Large intestine (tissue), 12 donors: ENCODE results near the gene CYP2C19. TPM values are rescaled to one million over a fixed set of nuclear protein-coding genes. Genes with fewer than 3 reads are reported as not detected.
"Not testable (repeated sequence)": the region's sequence is repeated elsewhere in the genome, so short reads cannot be mapped to it uniquely, and the experiment has no call there.

Experiments
- DNase-seq, 2 donors: peaks; one replicate each; pipeline versions ENCODE4 v3.0.0 to v3.0.0-alpha.2; 2013
- H3K27ac ChIP-seq: one replicate; pipeline ENCODE4 v1.5.1; 2013; ENCODE audit warnings: low read length
- H3K27me3 ChIP-seq: 2 replicates; pipeline ENCODE4 v1.6.1; 2013; ENCODE audit warnings: low read length; ENCODE audit not compliant: control insufficient read depth, insufficient read depth
- H3K36me3 ChIP-seq: 2 replicates; pipeline ENCODE4 v1.6.1; 2013; ENCODE audit warnings: low read length; ENCODE audit not compliant: control insufficient read depth, insufficient read depth
- H3K4me1 ChIP-seq: one replicate; pipeline ENCODE4 v1.6.1; 2013; ENCODE audit warnings: low read length; ENCODE audit not compliant: control insufficient read depth, insufficient read depth
- H3K4me3 ChIP-seq: one replicate; pipeline ENCODE4 v1.5.1; 2013; ENCODE audit warnings: low read length
- H3K9me3 ChIP-seq: one replicate; pipeline ENCODE4 v1.6.1; 2013; ENCODE audit warnings: mild to moderate bottlenecking, low read depth, low read length, moderate library complexity; ENCODE audit not compliant: control insufficient read depth
- WGBS: methylation state at CpG from one replicate; pipeline ENCODE4 v1.1.5; 2013; ENCODE audit warnings: low lambda C conversion rate; ENCODE audit not compliant: insufficient coverage; 5-methylcytosine and 5-hydroxymethylcytosine counted together
- long read RNA-seq, 11 donors: transcript quantifications; one replicate each; lab custom pipeline, GENCODE V29; 2026
- polyA plus RNA-seq: library from polyadenylated mRNA; unstranded; fragments of 120-200 nt; gene quantifications from one replicate; pipeline ENCODE4 v1.2.1, GENCODE V29; 2013

Gene CYP2C19
- polyA plus RNA-seq = 26.9 TPM
- long read RNA-seq, donor 1, partial matches to known transcripts = 0 of 3 reads
- long read RNA-seq, donor 1, other reads (novel, unspliced or antisense) = 0 of 3 reads
- long read RNA-seq, donor 2 = 0 reads
- long read RNA-seq, donor 3 = 0 reads
- long read RNA-seq, donor 4 = 0 reads
- long read RNA-seq, donor 5, partial matches to known transcripts = 0 of 1 reads
- long read RNA-seq, donor 5, other reads (novel, unspliced or antisense) = 0 of 1 reads
- long read RNA-seq, donor 6, partial matches to known transcripts = 0 of 1 reads
- long read RNA-seq, donor 6, other reads (novel, unspliced or antisense) = 0 of 1 reads
- long read RNA-seq, donor 7 = 0 reads
- long read RNA-seq, donor 8, partial matches to known transcripts = 0 of 1 reads
- long read RNA-seq, donor 8, other reads (novel, unspliced or antisense) = 0 of 1 reads
- long read RNA-seq, donor 9, partial matches to known transcripts = 0 of 3 reads
- long read RNA-seq, donor 9, other reads (novel, unspliced or antisense) = 0 of 3 reads
- long read RNA-seq, donor 10, partial matches to known transcripts = 0 of 3 reads
- long read RNA-seq, donor 10, other reads (novel, unspliced or antisense) = 0 of 3 reads
- long read RNA-seq, donor 11, partial matches to known transcripts = 0 of 2 reads
- long read RNA-seq, donor 11, other reads (novel, unspliced or antisense) = 0 of 2 reads

DNA sequence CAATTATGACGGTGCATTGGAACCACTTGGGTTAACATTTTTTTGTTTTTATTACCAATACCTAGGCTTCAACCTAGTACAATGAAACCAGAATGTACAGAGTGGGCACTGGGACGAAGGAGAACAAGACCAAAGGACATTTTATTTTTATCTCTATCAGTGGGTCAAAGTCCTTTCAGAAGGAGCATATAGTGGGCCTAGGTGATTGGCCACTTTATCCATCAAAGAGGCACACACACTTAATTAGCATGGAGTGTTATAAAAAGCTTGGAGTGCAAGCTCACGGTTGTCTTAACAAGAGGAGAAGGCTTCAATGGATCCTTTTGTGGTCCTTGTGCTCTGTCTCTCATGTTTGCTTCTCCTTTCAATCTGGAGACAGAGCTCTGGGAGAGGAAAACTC is at the start of gene CYP2C19:
CYP2C19 (plus strand) TSS at position 289 of the 400 bp plus-strand sequence; CDS start at position 314, 25 bp downstream.
- H3K36me3 ChIP-seq = no peaks in the 10 kb centered on the region
- H3K4me3 ChIP-seq = peak within 1 kb of the TSS; percentile 29
- peak; percentile 26 to 73 for DNase-seq
- no peaks in the 10 kb centered on the region for H3K9me3 ChIP-seq
- H3K4me1 ChIP-seq = peaks cover 3% of the 10 kb centered on the region
- WGBS = no CpG with 5 or more reads among the region's 3 CpGs
- H3K27ac ChIP-seq = no peak within 1 kb of the TSS
- H3K27me3 ChIP-seq = no peaks in the 10 kb centered on the region

DNA sequence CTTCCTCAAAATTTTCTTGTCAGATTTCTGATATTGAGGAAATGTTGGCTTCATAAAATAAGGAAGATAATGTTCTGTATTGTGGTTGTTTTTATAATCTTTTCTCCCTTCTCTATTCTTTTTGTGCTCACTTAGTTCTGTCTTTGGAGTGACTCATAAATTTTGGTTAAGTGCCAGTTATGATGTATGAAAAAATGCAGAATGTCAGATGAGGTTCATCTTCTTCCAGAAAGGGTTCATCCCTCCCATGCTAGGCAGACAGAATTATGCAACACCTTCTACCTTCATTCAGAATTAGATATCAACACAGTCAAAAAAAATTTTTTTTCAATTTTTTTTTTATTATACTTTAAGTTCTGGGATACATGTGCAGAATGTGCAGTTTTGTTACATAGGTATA is 36.6 kb upstream of the CYP2C19 start:
- Histone ChIP-seq H3K9me3 (no peaks in the 10 kb centered on the region), H3K4me3 (no peak overlapping the region), H3K27me3 (no peaks in the 10 kb centered on the region), H3K27ac (no peak overlapping the region), H3K36me3 (peaks cover 3% of the 10 kb centered on the region), H3K4me1 (no peaks in the 10 kb centered on the region)
- no peak for DNase-seq

DNA sequence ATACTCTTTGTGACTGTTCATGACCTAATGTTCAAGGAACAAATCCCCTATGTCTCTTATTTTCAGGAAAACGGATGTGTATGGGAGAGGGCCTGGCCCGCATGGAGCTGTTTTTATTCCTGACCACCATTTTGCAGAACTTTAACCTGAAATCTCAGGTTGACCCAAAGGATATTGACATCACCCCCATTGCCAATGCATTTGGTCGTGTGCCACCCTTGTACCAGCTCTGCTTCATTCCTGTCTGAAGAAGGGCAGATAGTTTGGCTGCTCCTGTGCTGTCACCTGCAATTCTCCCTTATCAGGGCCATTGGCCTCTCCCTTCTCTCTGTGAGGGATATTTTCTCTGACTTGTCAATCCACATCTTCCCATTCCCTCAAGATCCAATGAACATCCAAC is 27.3 kb upstream of the CYP2C19 start:
- Histone ChIP-seq H3K4me3 (no peak overlapping the region), H3K9me3 (peaks cover 10% of the 10 kb centered on the region), H3K4me1 (no peaks in the 10 kb centered on the region), H3K27me3 (no peaks in the 10 kb centered on the region), H3K36me3 (no peaks in the 10 kb centered on the region), H3K27ac (no peak overlapping the region)
- no peak for DNase-seq
- no CpG with 5 or more reads among the region's 3 CpGs for WGBS

DNA sequence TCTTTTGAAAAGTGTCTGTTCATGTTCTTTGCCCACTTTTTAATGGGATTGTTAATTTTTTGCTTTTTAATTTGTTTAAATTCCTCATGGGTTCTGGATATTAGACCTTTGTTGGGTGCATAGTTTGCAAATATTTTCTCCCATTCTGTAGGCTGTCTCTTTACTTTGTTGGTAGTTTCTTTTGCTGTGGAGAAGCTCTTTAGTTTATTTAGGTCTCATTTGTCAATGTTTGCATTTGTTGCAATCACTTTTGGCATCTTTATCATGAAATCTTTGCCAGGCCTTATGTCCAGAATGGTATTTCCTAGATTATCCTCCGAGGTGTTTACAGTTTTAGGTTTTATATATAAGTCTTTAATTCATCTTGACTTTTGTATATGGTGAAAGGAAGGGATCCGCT is 23.9 kb upstream of the CYP2C19 start:
- peaks cover 22% of the 10 kb centered on the region for H3K9me3 ChIP-seq
- 67% methylated on average over 1 of the region's 2 CpGs for WGBS
- no peak overlapping the region for H3K27ac ChIP-seq
- H3K4me3 ChIP-seq = no peak overlapping the region
- no peaks in the 10 kb centered on the region for H3K27me3 ChIP-seq
- DNase-seq = no peak
- peaks cover 2% of the 10 kb centered on the region for H3K36me3 ChIP-seq
- no peaks in the 10 kb centered on the region for H3K4me1 ChIP-seq

DNA sequence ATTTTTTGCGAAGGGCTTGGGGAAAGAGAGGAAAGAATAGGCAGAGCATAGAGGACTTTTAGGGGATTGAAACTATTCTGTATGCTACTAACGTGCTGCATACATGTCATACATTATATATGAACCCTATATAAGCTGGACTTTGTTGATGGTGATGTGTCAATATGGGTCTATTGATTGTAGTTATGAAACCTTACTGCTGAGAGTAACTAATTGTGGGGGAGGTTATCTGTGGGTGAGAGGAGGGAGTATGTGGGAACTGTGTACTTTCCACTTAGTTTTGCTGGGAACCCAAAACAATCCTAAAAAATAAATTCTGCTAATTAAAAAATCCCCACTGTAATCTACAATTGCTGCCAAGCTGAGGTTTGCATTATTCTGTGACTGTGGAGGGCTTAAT is 15.3 kb upstream of the CYP2C19 start:
- Histone ChIP-seq H3K36me3 (peaks cover 6% of the 10 kb centered on the region), H3K27ac (no peak overlapping the region)
- no CpG with 5 or more reads among the region's 2 CpGs for WGBS

DNA sequence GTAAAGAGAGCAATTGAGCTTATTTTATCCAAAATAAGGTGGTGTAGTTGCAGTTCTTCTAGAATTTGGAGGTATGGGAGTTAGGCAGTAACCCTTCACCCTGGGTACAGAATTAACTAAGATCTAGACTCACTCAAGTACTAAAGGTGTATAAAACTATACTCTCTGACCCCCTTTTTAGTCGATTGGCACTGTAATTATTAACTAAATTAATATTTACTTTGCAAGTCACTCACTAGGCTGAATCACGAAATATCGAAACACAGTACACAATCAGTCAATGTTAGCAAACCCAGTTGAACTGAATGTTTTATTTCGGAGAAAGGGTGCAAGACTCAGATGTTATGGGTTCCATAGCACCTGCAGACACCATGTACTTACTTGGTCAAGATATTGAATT is 14.6 kb upstream of the CYP2C19 start:
- 93% methylated on average over 2 of the region's 4 CpGs for WGBS
- no peak for DNase-seq
- no peaks in the 10 kb centered on the region for H3K4me1 ChIP-seq
- H3K27me3 ChIP-seq = no peaks in the 10 kb centered on the region
- H3K9me3 ChIP-seq = peaks cover 11% of the 10 kb centered on the region
- no peak overlapping the region for H3K4me3 ChIP-seq
- H3K36me3 ChIP-seq = peaks cover 9% of the 10 kb centered on the region
- no peak overlapping the region for H3K27ac ChIP-seq

More for the DNA sequence above, 15.3 kb upstream of the CYP2C19 start:
- no peak overlapping the region for H3K4me3 ChIP-seq
- no peak for DNase-seq
- no peaks in the 10 kb centered on the region for H3K4me1 ChIP-seq
- no peaks in the 10 kb centered on the region for H3K27me3 ChIP-seq
- H3K9me3 ChIP-seq = peaks cover 18% of the 10 kb centered on the region

DNA sequence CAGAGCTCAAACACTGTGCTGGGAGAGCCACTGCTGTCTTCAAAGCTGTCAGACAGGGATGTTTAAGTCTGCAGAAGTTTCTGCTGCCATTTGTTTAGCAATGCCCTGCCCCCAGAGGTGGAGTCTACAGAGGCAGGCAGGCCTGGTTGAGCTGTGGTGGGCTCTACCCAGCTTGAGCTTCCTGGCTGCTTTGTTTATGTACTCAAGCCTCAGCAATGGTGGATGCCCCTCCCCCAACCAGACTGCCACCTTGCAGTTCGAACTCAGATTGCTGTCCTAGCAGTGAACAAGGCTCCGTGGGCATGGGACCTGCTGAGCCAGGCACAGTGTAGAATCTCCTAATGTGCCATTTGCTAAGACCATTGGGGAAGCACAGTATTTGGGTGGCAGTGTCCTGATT is 4.6 kb upstream of the CYP2C19 start:
- Histone ChIP-seq H3K9me3 (peaks cover 4% of the 10 kb centered on the region), H3K27me3 (no peaks in the 10 kb centered on the region), H3K4me1 (peaks cover 3% of the 10 kb centered on the region), H3K36me3 (no peaks in the 10 kb centered on the region), H3K4me3 (no peak overlapping the region), H3K27ac (no peak overlapping the region)
- WGBS = no CpG with 5 or more reads among the region's 2 CpGs
- DNase-seq = no peak

DNA sequence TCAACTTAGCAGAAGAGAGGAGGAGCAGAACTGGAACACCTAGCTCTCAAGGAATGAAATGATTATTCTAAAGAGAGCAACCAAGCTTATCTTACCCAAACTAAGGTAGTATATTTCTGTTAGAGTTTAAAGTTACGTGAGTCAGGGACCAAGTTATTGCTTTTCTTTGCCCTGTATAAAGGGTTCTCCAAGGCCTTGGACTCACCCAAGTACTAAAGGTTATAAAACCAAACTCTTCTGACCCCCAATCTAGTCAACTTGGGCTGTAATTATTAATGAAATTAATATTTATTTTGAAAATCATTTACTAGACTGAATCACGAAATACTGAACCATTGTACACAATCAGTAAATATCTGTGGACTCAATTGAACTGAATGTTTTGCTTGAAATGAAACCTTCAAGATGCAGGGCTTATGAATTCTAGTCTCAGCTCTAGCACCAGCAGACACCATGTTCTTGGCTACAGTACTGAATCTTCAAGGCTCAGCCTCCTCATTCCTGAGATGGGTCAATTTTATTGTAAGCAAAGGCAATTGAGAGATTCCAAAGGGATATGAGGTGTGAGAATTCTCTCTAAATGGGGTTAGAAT is 1.8 kb upstream of the CYP2C19 start:
- H3K27ac ChIP-seq = no peak overlapping the region
- no peaks in the 10 kb centered on the region for H3K27me3 ChIP-seq
- H3K4me3 ChIP-seq = no peak overlapping the region
- DNase-seq = no peak
- H3K4me1 ChIP-seq = peaks cover 3% of the 10 kb centered on the region
- H3K36me3 ChIP-seq = no peaks in the 10 kb centered on the region
- H3K9me3 ChIP-seq = no peaks in the 10 kb centered on the region
- WGBS = 67% methylated on average over 1 of the region's 2 CpGs

DNA sequence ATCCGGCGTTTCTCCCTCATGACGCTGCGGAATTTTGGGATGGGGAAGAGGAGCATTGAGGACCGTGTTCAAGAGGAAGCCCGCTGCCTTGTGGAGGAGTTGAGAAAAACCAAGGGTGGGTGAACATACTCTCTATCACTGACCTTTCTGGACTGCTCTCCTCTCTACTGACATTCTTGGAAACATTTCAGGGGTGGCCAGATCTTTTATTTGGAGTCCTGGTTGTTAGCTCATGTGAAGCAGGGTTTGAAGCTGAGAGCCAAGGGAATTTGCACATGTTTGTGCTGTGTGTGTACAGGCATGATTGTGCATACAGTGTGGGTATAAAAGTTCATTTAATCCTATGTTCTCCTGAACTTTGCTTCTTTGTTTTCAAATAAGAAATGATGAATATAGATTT is 12.9 kb downstream of the CYP2C19 start:
- H3K4me1 ChIP-seq, H3K27me3 ChIP-seq, DNase-seq, H3K4me3 ChIP-seq, H3K36me3 ChIP-seq, H3K9me3 ChIP-seq, H3K27ac ChIP-seq: not testable (repeated sequence)
- no CpG with 5 or more reads among the region's 6 CpGs for WGBS

DNA sequence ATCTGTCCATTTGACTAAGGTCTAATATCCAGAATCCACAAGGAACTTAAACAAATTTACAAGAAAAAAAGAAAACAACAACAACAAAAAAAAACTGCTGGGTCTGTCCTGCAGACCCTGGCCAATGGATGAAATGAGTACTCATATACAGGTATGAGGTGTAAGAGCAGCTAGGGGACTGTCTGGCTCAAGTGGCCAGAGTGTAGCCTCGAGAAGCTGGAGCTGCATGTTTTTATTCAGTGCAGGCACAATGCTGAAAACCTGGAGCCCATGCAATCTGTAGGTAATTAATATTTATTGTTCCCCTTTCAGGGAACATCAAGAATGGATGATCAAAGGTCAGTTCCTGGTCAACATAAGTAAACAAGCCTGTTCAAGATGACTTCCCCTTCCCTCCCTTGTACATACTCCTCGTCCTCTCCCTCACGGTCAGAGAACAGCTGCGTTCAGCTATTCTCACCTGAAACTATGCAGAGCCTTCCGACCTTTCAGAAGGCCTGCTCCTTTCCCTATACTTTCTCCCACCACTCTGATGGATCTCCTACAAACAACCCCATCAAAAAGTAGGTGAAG is 15.5 kb downstream of the CYP2C19 start:
- WGBS = 23% methylated on average over 4 of the region's 5 CpGs
- peak; percentile 52 to 84 for DNase-seq
- Histone ChIP-seq H3K4me3 (no peak overlapping the region), H3K9me3 (no peaks in the 10 kb centered on the region), H3K27me3 (no peaks in the 10 kb centered on the region), H3K36me3 (peaks cover 9% of the 10 kb centered on the region), H3K27ac (peak overlapping the region; percentile 53), H3K4me1 (peaks cover 5% of the 10 kb centered on the region)
